Umbilical cord (tissue), 2 donors: ENCODE results near the gene TMOD3. TPM values are rescaled to one million over a fixed set of nuclear protein-coding genes. Genes with fewer than 3 reads are reported as not detected.
"Not testable (repeated sequence)": the region's sequence is repeated elsewhere in the genome, so short reads cannot be mapped to it uniquely, and the experiment has no call there.

Experiments used
- DNase-seq: peaks from one replicate; pipeline ENCODE4 v3.0.0-alpha.2; 2015; ENCODE audit warnings: low spot score
- total RNA-seq: library from RNA; depleted of rRNA; stranded (reverse); fragments of >200 nt; gene quantifications from one replicate; pipeline ENCODE4 v1.2.3, GENCODE V29; 2014; ENCODE audit warnings: low replicate concordance; ENCODE audit not compliant: insufficient read depth

The TMOD3 gene
- total RNA-seq, 1 donor from 2014 or later, result 53.9 TPM

DNA sequence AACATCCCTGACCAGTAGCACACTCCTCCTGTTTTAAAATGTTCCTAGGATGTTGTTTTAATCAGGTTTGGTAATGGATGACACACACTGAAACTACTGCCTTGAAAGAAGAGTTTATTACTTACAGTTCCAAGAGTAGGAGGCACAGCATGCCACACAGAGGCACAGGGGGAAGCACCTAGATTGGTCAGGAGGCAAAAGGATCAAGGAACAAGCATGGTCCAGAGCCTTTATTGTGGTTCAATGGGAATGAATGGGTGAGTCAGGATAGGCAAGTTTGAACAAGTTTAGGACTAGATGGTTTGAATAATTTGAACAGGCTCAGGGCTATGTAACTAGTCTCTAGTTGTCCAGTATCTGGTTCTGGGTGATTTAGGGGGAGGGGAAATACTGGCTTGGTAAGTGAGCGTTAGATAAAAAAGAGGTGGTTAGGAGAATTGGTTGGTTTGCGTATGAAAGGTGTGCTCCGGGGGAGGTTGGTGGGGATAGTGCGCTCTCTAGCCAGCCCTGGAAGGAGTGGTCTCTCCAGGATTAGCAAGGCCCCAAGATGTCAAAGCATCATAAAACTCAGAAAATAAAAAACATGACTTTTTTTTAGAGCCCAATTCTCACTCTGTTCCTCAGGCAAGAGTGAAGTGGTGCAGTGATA, 35.1 kb downstream of the TMOD3 start:
- DNase-seq, result no peak

DNA sequence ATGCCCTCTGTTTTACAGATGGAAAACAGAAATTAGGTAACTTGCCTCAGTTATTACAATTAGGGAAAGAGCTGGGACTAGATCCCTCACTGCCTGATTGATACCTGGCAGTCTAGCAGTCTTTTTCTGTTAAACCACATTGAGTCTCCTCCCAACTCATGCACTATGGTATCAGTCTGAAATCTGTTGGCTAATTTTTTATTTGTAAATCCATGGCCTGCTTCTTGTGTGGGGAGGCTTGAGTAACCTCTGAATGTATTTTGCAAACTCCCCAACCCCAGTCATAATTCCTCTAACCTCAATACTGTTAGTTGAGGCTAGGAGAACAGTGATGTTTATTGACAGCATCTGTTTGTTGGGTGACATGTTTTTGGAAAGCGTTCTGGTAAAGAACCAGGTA, 35.9 kb downstream of the TMOD3 start:
- DNase-seq, result no peak

DNA sequence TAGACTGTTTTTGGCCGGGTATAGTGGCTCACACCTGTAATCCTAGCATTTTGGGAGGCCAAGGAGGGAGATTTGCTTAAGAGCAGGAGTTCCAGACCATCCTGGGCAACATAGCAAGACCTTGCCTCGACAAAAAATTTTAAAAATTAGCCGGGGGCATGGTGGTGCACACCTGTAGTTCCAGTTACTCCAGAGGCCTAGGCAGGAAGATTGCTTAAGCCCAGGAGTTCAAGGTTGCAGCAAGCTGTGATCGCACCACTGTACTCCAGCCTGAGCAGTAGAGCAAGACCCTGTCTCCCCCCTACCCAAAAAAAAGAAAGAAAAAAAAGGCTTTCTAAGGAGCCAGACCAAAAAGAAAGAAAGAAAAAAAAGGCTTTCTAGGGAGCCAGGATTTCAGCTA, 36.7 kb downstream of the TMOD3 start:
- DNase-seq, result no peak

DNA sequence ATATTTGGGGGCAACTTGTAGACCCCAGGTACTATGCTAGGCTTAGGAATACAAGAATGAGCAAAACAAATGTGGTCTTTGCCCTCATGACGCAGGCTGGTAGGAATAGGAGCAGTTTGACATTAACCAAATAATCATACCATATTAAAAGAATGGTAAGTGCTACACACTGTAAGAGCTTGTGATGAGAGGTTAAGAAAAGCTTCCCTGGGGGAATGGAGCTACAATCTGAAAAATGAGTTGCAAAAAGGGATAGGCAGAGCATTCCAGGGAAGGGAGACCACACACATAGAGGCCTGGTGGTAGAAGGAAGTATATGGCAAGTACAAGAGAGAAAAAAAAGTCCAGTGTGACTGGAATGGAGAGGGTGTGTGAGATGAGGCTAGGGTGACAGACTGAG, 37.3 kb downstream of the TMOD3 start:
- no peak for DNase-seq

DNA sequence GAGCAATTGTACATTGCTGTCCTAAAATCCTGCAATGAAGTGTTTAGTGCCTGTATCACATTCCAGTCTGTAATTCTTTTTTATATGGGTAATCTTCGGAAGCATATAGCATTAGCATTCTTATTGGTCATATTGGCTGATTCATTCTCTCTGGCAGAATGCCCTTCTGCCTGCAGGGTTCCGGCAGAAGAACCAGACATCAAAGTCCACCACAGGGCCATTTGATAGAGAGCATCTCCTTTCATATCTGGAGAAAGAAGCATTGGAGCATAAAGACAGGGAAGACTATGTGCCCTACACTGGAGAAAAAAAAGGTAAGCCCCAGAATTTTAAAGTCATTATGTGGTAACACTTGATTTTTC, 39.6 kb downstream of the TMOD3 start:
- peak; percentile 79 for DNase-seq

DNA sequence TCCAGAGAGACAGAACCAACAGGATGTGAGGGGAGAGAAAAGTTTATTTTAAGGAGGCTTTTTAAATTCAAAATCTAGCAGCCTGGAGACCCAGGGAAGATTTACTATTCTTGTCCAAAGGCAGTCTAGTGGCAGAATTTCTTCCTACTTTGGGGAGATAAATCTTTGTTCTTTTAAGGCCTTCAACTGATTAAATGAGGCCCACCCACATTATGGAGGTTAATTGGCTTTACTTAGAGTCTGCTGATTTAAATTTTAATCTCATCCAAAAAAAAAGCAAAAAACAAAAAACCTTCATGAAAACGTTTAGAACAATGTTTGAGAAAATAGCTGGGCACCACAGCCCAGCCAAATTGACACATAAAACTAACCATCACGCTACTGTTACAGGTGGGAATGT, 41.3 kb downstream of the TMOD3 start:
- no peak for DNase-seq

DNA sequence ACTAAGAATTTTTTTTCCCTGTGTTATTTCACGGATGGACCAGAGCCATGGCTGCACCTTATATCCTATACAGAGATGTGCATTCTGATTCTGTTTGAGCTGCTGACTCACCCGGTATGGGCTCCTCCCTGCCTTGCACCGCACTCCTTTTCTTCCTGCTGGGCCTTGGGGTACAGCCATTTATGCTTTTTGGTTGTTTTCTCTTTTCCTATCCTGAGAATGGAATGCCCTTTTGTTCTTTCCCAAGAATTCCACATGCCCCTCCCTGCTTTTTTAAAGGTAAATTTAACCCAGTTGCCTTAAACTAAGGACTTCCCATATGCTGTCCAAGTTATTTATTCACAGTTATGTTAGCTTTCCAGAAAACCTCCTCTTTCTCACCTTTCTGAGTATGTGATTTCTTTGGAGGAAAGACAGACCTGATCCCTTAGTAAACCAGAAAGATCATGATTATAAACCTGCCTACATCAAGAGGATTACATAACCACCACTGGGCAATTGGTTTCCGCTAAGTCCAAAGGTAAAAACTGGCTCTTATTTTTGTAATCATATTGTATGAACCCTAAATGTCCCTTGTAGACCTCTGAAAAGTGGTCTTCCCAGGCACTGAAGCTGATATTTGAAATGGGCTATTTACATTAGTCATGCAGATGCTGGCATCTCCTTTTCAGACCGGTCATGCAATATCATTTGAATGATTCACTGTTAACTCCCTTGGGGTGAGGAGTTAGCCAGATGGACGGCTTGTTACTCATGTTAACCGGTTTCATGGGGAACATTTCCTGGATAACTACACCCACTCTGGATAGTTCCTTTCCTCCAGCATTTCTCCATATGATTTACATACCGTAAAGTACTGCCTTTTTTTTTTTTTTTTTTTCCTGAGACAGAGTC, 45.5 kb downstream of the TMOD3 start:
- peak; percentile 59 for DNase-seq

DNA sequence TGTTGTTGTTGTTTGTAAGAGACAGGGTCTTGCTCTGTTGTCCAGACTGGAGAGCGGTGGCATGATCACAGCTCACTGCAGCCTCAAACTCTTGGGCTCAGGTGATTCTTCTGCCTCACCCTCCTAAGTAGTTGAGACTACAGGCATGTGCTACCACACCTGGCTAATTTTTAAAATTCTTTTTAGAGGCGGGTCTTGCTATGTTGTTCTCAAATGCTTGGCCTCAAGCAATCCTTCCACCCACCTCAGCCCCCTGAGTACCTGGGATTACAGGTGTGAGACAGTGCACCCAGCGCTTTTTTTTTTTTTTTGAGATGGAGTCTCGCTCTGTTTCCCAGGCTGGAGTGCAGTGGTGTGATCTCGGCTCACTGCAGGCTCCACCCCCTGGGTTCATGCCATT, 46.7 kb downstream of the TMOD3 start:
- DNase-seq, result no peak

DNA sequence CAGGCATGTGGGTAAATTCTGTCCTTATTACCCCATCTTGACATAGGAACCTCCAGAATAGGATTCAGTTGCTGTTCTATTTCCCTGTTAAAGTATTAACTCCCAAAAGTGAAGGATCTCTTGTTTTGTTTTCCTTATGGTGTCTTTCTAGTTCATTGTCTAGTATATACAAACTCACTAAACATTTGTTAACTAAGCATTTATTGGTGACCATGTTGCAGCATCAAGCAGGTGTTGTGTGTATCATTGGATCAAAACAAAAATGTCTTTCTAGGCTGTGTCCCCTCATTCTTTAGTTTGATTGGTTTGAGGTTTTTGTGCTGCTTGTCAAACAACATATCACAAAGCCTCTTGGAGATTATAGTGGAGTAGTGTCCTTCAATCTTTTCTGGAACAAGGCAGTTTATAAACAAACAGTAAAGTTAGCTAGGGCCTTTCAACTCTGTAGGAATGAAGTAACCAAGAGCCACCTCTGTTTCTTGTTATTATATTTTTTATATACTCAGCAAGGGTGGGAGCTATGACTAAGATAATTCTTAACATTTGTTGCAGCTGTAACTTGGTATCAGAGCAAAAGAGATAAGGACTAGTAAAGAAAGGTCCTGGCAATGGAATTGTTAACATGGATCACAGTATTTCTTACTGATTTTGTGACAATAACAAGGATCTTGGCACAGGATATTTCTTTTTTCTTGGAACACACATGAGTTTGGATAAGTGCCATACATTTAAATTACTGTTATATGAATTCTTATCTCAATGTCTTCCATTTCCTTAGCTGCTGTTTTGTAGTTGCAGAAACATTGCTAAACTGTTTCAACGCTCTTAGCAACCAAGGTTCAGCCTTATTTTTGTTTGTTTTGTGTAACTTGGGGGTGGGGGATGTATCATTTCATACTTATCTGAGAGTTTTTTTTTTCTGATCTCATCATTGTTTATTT, 49.3 kb downstream of the TMOD3 start:
- DNase-seq, result peak; percentile 84

DNA sequence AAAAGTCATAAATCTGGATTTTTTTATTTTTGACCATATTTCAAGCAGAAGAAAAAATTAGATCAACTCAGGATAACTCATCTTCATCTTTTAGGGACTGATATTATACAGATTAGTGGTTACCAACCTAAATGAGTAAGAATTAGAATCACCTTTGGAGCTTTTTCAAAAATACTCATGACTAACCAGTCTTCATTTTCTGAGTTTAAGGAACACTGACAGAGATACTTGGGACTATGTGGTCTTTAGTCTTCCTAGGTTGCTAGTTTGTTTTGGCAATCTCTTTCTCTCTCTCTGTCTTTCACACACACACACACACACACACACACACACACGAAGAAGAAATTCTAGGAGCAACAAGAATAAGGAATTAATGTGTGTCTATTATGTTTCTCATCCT, 50.1 kb downstream of the TMOD3 start:
- peak; percentile 18 for DNase-seq

DNA sequence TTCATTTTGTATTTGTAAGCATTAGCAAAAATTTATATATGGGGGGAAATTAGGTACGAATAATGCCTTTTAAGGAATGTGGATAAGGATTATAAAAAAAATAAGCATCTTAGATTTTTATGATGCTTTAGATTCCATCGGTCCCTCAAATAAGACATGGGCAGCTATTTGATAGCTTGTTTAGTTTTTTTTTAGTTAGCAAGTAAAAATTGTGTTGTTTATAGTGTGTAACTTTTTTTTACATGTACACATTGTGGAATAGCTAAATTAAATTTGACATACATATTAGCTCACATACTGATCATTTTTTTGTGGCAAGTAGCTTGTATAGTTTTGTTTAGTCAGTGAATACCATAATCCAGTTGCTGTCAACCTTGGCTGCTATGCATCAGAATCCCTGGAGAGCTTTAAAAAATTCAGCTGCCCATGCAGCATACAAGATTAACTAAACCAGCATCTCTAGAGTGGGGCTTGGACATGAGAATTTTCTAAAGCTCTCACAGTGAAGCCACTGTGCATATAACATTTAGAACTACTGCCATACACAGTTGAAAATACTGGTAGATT, 53.9 kb downstream of the TMOD3 start:
- DNase-seq, result peak; percentile 66

DNA sequence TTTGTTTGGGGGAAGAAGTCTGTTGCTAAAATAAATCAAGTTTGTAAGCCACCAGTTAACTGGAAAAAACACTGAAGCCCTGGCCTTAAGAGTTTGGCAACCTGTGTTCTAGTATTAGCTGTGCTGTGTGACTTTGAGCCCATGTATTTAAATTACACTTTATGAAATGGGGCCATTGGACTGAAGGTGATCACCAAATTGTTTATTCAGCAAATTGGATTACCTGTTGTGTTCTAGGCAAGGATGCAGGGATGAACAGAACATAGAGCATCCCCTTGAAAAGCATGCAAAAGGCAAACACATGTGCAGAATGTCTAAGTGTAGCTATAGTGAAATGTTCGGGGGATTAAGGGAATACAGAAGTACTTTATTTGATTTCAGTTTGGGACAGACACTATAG, 54.6 kb downstream of the TMOD3 start:
- DNase-seq, result no peak

DNA sequence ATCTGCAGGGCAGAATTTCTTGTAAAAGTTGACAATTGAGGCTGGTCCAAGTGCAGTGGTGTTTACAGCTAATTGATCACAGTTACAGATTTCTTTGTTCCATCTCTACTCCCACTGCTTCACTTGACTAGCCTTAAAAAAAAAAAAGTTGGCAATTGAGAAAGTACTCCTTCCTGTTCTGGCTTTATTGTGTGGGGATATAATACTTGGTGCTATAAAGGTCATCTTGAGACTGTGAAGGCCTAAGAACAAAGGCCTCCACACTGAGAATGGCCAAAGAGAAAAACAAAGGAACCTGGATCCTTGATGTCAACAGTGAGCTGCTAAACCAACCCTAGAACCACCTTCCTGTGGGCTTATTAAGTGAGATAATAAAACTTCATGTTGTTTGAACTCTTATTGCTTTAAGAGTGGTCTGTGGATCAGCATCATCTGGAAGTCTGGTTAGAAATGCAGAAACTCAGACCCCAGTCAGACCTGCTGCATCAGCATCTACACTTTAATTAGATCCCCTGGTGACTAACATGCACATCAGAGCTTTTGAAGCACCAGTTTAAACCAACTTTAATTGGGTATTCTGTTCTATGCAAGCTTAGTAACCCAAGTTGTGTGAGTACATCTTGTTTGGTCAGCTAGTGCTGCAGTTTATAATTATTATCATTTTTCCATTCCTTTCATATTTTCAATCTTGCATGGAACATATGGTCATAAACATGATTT, 55.2 kb downstream of the TMOD3 start:
- DNase-seq, result no peak

DNA sequence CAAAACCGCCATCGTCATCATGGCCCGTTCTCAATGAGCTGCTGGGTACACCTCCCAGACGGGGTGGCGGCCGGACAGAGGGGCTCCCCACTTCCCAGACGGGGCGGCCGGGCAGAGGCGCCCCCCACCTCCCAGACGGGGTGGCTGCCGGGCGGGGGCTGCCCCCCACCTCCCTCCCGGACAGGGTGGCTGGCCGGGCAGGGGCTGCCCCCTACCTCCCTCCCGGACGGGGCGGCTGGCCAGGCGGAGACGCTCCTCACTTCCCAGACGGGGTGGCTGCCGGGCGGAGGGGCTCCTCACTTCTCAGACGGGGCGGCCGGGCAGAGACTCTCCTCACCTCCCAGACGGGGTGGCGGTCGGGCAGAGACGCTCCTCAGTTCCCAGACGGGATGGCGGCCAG, 56.3 kb downstream of the TMOD3 start:
- not testable (repeated sequence) for DNase-seq

DNA sequence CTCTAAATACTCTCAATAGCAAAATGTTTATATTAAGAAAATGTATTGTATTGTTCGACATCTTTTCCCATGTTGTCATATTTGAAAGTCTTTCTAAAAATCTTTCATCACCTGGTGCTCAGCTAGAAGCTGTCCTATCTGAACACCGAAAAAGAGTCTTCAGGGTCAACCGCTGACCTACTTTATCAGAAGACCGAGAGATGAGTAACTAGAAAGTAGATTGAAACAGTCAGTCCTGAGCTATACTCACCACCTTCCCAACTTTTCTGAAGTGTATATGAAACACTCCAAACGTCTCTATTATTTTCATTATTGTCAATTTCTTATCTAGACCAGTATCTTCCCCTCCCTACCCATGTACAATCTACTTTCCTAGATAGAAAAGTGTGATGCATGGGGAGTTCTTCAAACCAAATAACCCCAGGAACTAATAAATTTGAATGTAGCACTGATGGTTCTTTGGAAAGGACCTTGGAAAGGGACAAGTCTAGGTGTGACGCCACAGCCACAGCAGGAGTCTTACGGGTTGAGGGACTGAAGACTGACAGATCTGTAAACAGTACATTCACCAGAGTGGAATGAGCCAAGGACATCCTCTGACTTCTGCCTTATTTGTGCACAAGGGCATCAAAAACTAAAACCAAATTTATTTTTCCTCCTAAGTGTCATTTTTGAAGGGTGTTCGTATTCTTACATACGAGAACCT, 58.6 kb downstream of the TMOD3 start:
- DNase-seq, result no peak

DNA sequence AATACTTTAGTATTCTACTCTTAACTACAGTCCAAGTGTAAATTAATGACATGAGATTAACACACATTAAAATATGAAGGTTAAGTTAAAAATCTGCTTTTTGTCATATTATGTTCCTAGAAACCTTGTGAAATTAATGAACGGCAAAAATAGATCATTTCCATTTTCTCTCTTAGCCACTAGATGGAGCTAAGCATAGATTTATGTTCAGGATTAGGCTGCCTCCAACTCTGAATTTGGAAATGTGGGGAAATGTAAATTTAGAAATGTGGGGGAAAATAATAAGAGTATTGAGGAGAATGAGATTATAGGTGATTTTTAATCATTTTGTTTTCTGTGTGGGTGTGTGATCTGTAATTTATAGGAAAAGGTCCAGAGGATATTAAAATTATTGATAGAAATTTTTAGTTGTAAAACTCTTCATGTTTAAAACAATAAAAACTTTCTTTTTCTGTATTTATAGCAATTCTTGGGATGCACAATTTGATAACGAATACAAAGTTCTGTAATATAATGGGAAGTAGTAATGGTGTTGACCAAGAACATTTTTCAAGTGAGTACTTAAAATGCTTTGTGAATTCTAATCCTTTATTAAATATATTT, 59.2 kb downstream of the TMOD3 start:
- DNase-seq, result peak; percentile 18

DNA sequence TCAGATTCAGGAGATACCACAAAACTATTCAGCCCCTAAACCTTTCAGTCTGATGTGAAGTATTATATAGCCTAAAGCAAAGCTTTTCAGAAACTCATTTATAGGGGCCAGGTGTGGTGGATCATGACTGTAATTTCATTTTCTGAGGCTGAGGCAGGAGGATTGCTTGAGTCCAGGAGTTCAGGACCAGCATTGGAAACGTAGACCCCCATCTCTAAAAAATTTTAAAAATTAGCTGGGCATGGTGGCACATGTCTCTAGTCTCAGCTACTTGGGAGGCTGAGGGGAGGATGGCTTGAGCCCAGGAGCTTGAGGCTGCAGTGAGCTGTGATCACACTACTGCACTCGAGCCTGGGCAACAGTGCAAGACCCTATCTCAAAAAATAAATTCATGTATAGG, 60.0 kb downstream of the TMOD3 start:
- DNase-seq, result no peak

DNA sequence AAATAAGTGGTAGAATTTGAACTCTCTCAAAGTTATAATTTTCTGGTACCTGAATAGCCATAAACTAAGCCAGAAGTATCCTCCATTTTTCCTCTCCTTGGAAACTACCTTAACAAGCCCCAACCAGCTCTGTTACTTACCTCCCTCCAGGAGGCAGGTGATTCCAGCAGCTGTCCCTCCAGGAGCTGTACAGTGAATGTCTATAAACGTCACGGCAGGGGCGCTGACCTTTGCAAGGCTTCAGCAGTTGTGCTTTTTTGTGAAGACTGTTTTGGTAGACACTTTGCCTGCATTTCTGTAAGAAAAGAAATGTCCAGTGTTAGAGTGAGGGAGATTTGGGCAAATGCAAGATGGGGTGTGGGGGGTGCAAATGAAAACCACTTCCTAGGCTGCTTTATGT, 75.0 kb downstream of the TMOD3 start:
- DNase-seq, result no peak

DNA sequence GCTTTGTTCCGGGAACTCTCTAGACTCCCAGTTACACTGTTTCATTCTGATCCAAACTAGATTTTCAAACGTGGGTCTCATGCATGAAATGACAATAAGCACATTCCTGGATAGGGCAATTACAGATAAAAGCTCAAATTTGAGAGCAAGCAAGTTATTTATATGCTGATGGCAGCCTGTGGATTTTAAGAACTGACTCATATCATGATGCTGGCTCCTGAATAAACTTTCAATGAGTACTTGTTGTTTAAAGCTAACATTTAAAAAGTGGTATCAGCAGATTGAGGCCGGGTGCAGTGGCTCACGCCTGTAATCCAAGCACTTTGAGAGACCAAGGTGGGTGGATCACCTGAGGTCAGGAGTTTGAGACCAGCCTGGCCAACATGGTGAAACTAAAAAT, 75.5 kb downstream of the TMOD3 start:
- DNase-seq, result no peak
